GM21515 (cell line): ENCODE measurements around the gene RAP2B.

Source experiments
- ATAC-seq: cut with Tn5 transposase; IDR thresholded peaks from one replicate; pipeline ENCODE4 v1.9.1; 2021; ENCODE audit not compliant: unreplicated experiment

Gene RAP2B

GRCh38 chr3:153159771-153160397, 2.1 kb upstream of the RAP2B start:
- ATAC-seq, result no peak

GRCh38 chr3:153160451-153161137, 1.4 kb upstream of the RAP2B start:
- peak; percentile 20 for ATAC-seq

- peak; percentile 82 for ATAC-seq
These were observed 800 bp upstream of the RAP2B start for GRCh38 chr3:153161138-153161713.

GRCh38 chr3:153162513-153163392, 727 bp downstream of the RAP2B start:
- peak; percentile 0 for ATAC-seq

GRCh38 chr3:153163393-153163724, 1.3 kb downstream of the RAP2B start:
- no peak for ATAC-seq

- no peak for ATAC-seq
These were observed 1.9 kb downstream of the RAP2B start for GRCh38 chr3:153163756-153164550.

GRCh38 chr3:153165261-153165681, 3.2 kb downstream of the RAP2B start:
- ATAC-seq, result no peak

GRCh38 chr3:153166206-153166605, 4.2 kb downstream of the RAP2B start:
- no peak for ATAC-seq

GRCh38 chr3:153166796-153167195, 4.8 kb downstream of the RAP2B start:
- no peak for ATAC-seq

- ATAC-seq, result no peak
These were observed 7.9 kb downstream of the RAP2B start for GRCh38 chr3:153169793-153170383.

- no peak for ATAC-seq
These were observed 9.2 kb downstream of the RAP2B start for GRCh38 chr3:153171256-153171655.

- no peak for ATAC-seq
These were observed 9.9 kb downstream of the RAP2B start for GRCh38 chr3:153171918-153172317.

- no peak for ATAC-seq
These were observed 11.1 kb downstream of the RAP2B start for GRCh38 chr3:153172796-153173757.

GRCh38 chr3:153173758-153174516, 11.9 kb downstream of the RAP2B start:
- no peak for ATAC-seq

- no peak for ATAC-seq
These were observed 14.2 kb downstream of the RAP2B start for GRCh38 chr3:153176197-153176596.

- ATAC-seq, result no peak
These were observed 18.9 kb downstream of the RAP2B start for GRCh38 chr3:153180860-153181372.

- ATAC-seq, result no peak
These were observed 20.7 kb downstream of the RAP2B start for GRCh38 chr3:153182501-153183293.
